CD4-positive, alpha-beta memory T cell (primary cell): ENCODE data around the gene LGALS7. TPM values are rescaled to one million over a fixed set of nuclear protein-coding genes. Genes with fewer than 3 reads are reported as not detected.
A peak's percentile ranks its signal among the peaks of the same experiment; 100 is the strongest.

Source experiments
- CTCF ChIA-PET: fragments of 350-600 bp; sonication (Branson Sonifier 250); formaldehyde crosslinking; loops from one replicate; lab custom pipeline; 2021; ENCODE audit warnings: inconsistent platforms; ENCODE audit not compliant: partially characterized antibody; lab: Charles Lee
- POLR2A ChIA-PET: fragments of 350-600 bp; sonication (Branson Sonifier 250); formaldehyde crosslinking; loops from one replicate; lab custom pipeline; 2021; ENCODE audit not compliant: partially characterized antibody; lab: Charles Lee
- DNase-seq, 5 donors: peaks; one replicate each; pipeline versions ENCODE4 v3.0.0 to v3.0.0-alpha.2; 2020 to 2022; ENCODE audit warnings: mixed read lengths in 1 of 5
- H3K27ac ChIP-seq: one replicate; pipeline ENCODE4 v1.7.0; 2013; ENCODE audit warnings: low read depth, low read length
- H3K27me3 ChIP-seq: 2 replicates; pipeline ENCODE4 v1.7.0; 2013; ENCODE audit warnings: mild to moderate bottlenecking, low read length, moderate library complexity; ENCODE audit not compliant: insufficient read depth
- H3K36me3 ChIP-seq: 2 replicates; pipeline ENCODE4 v1.7.0; 2013; ENCODE audit warnings: mild to moderate bottlenecking, low read length, moderate library complexity; ENCODE audit not compliant: insufficient read depth
- H3K4me1 ChIP-seq: 2 replicates; pipeline ENCODE4 v1.7.0; 2013; ENCODE audit warnings: mild to moderate bottlenecking, low read length, moderate library complexity; ENCODE audit not compliant: insufficient read depth
- H3K4me3 ChIP-seq, 2 donors: one replicate each; pipeline ENCODE4 v1.7.0; 2013; ENCODE audit warnings: low read length in 2 of 2, mild to moderate bottlenecking in 1 of 2
- H3K9me3 ChIP-seq, 2 donors: one replicate each; pipeline ENCODE4 v1.7.0; 2013; ENCODE audit warnings: low read length in 2 of 2, control low read depth in 1 of 2; ENCODE audit not compliant: control insufficient read depth in 1 of 2
- H3K27ac Mint-ChIP-seq, 7 donors: one replicate each; pipeline ENCODE4 v1.8.0; 2020 to 2021; ENCODE audit warnings: mixed read lengths in 7 of 7, mild to moderate bottlenecking in 6 of 7, inconsistent platforms in 3 of 7, moderate library complexity in 3 of 7
- H3K27me3 Mint-ChIP-seq, 2 donors: one replicate each; pipeline ENCODE4 v1.8.0; 2020 to 2021; ENCODE audit warnings: mixed read lengths in 2 of 2
- H3K36me3 Mint-ChIP-seq, 2 donors: one replicate each; pipeline ENCODE4 v1.8.0; 2020 to 2021; ENCODE audit warnings: mixed read lengths in 2 of 2, inconsistent platforms in 1 of 2, mild to moderate bottlenecking in 1 of 2
- H3K4me1 Mint-ChIP-seq, 4 donors: one replicate each; pipeline ENCODE4 v1.8.0; 2020 to 2021; ENCODE audit warnings: mixed read lengths in 4 of 4, mild to moderate bottlenecking in 1 of 4
- H3K4me3 Mint-ChIP-seq, 8 donors: one replicate each; pipeline ENCODE4 v1.8.0; 2020 to 2021; ENCODE audit warnings: mixed read lengths in 8 of 8, mild to moderate bottlenecking in 7 of 8, moderate library complexity in 6 of 8, inconsistent platforms in 3 of 8
- H3K9me3 Mint-ChIP-seq, 8 donors: one replicate each; pipeline ENCODE4 v1.8.0; 2020 to 2021; ENCODE audit warnings: mixed read lengths in 8 of 8, mild to moderate bottlenecking in 5 of 8, inconsistent platforms in 3 of 8, moderate library complexity in 1 of 8
- intact Hi-C: fragments of 100-400 bp; cut with micrococcal nuclease; formaldehyde crosslinking; loops from one replicate; pipeline ENCODE4 v1.15.1; 2023
- polyA plus RNA-seq, 2 donors: library from polyadenylated mRNA; unstranded; fragments of 300-500 nt; fragmentation: Illumina TruSeq; gene quantifications; one replicate each; pipeline ENCODE4 v1.2.3, GENCODE V29; 2021
- total RNA-seq, 2 experiments: library from RNA; stranded (reverse); gene quantifications; one replicate each; pipeline ENCODE4 v1.2.3, GENCODE V29; 2021

The LGALS7 gene
- total and polyA plus RNA-seq, 4 experiments from 2014 or later, result not detected

DNA sequence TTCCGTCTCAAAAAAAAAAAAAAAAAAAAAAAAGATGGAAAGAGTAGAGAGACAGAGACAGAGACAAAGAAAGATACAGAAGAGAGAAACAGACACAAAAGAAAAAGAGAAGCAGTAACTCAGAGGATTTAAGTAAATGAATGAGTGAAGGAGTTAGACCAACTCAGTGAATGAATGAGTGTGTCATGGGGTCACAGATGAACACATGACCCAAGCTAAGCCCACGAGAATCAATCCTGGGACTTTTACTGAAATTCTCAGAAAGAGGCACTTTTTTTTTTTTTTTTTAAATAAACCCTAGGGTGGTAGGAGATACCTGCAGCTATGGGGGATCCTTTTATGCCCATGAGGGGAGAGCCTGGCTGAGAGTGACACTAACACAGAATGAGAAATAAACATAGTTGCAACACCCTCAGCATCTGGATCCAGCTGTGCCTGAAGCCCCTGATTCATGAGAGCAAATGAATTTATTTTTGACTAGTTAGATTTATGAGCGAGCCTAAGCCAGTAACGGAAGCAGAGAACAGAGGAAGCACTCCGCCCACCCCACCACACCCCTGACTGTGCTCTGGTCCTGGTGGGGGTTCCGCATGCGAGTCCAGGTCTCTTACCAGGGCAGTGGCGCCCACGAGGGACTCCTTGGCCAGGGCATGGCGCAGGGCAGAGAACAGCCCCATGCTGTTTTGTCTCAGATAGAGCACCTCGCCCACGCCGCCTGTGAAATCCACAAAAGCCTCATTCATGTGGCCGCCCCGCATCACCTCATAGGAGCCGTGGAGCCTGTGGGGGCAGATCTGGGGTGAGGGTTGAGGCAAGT, 33.7 kb downstream of the LGALS7 start:
- peaks cover 0 to 2% of the 10 kb centered on the region in 2 donors for H3K27me3 Mint-ChIP-seq
- Histone ChIP-seq H3K4me1 (peaks cover 44% of the 10 kb centered on the region), H3K4me3 (no peak overlapping the region), H3K27ac (no peak overlapping the region), H3K27me3 (no peaks in the 10 kb centered on the region), H3K36me3 (no peaks in the 10 kb centered on the region), H3K9me3 (no peaks in the 10 kb centered on the region)
- peaks cover 16 to 37% (median 26%) of the 10 kb centered on the region in 4 donors for H3K4me1 Mint-ChIP-seq
- intact Hi-C loops, result no loop called here
- no peaks in the 10 kb centered on the region for H3K9me3 Mint-ChIP-seq
- no peak for DNase-seq
- POLR2A ChIA-PET, result interaction anchor here (0.7 to 0.9 kb wide), 2 partner anchors 60 to 130 kb away, joined by 3 to 5 read pairs; no protein-coding TSS in a partner anchor
- H3K4me3 Mint-ChIP-seq, result peak overlapping the region in 6 of 8 donors; percentile 13 to 73 (median 46)
- H3K27ac Mint-ChIP-seq, result peak overlapping the region in 4 of 7 donors; percentile 29 to 66 (median 58)
- H3K36me3 Mint-ChIP-seq, result no peaks in the 10 kb centered on the region
- CTCF ChIA-PET, result interaction anchor here (1.0 to 1.5 kb wide), 3 partner anchors 30 to 191 kb away, joined by 3 to 5 read pairs (median 4); partner anchors contain the start of genes MRPS12 and SARS2

DNA sequence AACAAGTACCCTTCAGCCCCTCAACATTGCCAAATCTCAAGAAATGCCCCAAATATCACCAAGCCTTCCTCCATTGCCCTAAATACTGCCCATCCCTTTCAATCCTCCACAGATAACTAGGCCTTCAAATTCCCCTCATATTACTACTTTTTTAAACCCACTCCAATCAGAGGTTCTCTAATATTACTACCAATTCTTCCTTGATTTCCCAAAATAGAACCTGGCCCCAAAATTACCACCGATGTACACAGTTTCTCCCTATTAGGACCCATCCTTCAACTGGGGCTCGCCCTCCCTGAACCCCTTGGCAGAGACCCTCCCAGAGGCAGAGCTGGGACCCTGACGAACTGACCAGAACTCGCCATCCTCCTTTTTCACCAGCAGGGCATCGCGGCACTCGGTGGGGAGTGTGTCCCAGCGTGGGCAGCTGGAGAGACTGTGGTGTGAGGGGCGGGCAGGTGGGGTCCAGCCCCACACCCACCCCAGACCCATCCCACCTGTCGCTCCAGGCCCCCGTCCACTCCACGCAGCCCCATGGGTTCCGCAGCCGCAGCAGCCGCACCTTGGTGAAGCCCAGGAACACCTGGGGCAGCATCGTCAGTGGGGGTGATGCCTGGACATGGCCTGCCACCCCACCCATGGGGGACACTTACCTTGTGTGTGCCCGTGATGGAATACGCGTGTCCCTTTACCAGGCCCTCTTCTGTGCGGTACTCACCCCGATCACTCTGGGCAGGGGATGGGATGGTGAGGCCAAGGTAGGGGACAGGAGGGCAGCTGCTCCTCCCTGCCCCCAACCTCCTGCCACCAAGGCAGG, 35.2 kb downstream of the LGALS7 start:
- Histone ChIP-seq H3K27me3 (no peaks in the 10 kb centered on the region), H3K4me3 (no peak overlapping the region), H3K27ac (no peak overlapping the region), H3K9me3 (no peaks in the 10 kb centered on the region), H3K36me3 (no peaks in the 10 kb centered on the region), H3K4me1 (peaks cover 57% of the 10 kb centered on the region)
- Mint-ChIP-seq H3K4me1 (peaks cover 24 to 53% (median 37%) of the 10 kb centered on the region in 4 donors), H3K27ac (peak overlapping the region; percentile 9 to 95 (median 75)), H3K27me3 (peaks cover 0 to 2% of the 10 kb centered on the region in 2 donors), H3K36me3 (no peaks in the 10 kb centered on the region), H3K4me3 (peak overlapping the region; percentile 44 to 73 (median 64)), H3K9me3 (no peaks in the 10 kb centered on the region)
- intact Hi-C loops, result no loop called here
- no peak for DNase-seq
- CTCF ChIA-PET, result interaction anchor here (0.6 to 1.5 kb wide), 2 partner anchors 31 to 65 kb away, joined by 4 to 5 read pairs; no protein-coding TSS in a partner anchor
- POLR2A ChIA-PET, result interaction anchor here (0.9 kb wide), 1 partner anchor 132 kb away, joined by 5 read pairs; no protein-coding TSS in a partner anchor

DNA sequence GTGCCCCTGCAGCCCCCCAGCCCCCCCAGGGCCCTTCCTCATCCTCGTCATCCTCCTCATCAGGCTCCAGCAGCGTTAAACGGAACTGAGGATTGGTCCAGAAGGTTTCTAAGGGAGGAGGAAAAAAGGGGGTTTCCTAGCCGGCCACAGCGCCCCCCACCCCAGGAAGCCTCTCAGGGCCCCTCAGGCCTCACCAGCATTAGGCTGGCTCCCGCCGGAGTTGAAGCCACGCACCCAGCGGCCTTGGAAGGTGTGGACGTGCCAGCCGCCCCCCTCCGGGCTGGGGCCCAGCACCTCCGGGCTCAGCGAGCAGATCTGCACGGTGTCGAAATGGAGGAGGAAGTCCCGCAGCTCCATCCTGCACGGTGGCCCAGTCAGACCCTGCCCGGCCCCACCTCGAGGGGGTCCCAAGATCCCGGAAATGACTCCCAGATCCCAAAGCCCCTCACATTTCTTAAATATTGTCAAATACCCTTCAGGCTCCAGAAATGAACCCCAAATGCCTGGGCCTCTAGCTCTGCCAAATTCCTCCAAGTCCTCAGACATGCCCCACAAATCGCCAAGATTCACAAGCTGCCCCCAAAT, 35.9 kb downstream of the LGALS7 start:
- CTCF ChIA-PET, result interaction anchor here (0.6 to 1.0 kb wide), 2 partner anchors 32 to 66 kb away, joined by 3 to 4 read pairs; no protein-coding TSS in a partner anchor
- Histone ChIP-seq H3K9me3 (no peaks in the 10 kb centered on the region), H3K27me3 (no peaks in the 10 kb centered on the region), H3K27ac (no peak overlapping the region), H3K4me3 (no peak overlapping the region), H3K36me3 (no peaks in the 10 kb centered on the region), H3K4me1 (peaks cover 57% of the 10 kb centered on the region)
- peak overlapping the region; percentile 44 to 73 (median 64) for H3K4me3 Mint-ChIP-seq
- intact Hi-C loops, result no loop called here
- H3K4me1 Mint-ChIP-seq, result peaks cover 24 to 60% (median 41%) of the 10 kb centered on the region in 4 donors
- no peak for DNase-seq
- no peaks in the 10 kb centered on the region for H3K9me3 Mint-ChIP-seq
- H3K27me3 Mint-ChIP-seq, result peaks cover 0 to 2% of the 10 kb centered on the region in 2 donors
- peaks cover 0 to 5% of the 10 kb centered on the region in 2 donors for H3K36me3 Mint-ChIP-seq
- H3K27ac Mint-ChIP-seq, result peak overlapping the region; percentile 9 to 95 (median 65)
- POLR2A ChIA-PET, result interaction anchor here (1.1 to 1.3 kb wide), 2 partner anchors 32 to 112 kb away, joined by 3 to 5 read pairs; no protein-coding TSS in a partner anchor

DNA sequence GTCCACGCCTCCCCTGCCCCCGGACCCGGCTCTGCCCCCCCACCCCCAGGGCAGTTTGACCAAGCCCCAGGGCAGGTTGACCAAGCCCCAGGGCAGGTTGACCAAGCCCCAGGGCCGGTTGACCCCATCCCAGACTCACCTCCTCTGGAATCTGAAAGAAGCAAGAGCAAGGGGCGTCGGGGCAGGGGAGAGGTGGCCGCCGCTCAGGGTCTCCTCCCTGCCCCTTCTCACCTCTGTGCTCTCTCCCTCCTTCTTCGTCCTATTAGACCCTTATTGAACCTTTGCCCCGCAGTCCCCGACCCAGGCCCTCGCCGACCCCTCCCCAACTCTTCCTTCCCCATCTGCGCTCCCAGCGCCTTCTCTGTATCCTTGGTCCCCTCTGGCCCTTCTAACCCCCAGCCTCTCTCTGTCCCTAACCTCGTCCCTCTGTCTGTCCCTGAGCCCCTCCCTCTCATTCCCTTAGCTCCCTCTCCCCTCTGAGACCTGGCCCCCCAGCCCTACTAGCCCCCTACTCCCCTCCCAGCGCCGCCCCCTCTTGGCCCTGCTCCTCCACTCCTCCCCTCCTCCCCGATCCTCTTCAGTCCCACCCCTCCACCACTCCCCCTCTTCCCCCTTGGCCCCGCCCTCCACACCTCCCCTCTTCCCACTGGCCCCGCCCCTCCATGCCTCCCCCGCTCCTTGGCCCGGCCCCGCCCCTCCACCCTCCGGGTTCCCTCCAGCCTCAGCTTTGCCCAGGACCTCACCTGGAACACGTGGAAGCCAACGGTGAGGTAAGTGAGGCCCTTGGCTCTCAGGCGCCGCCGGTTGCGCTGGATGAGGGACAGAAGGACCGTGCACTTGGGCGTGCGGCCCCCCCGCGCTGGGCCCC, 36.7 kb downstream of the LGALS7 start:
- ChIA-PET CTCF (interaction anchor here (1.0 kb wide), 1 partner anchor 33 kb away, joined by 3 read pairs; no protein-coding TSS in a partner anchor), POLR2A (interaction anchor here (1.1 to 1.3 kb wide), 2 partner anchors 33 to 112 kb away, joined by 3 to 5 read pairs; no protein-coding TSS in a partner anchor)
- Histone ChIP-seq H3K36me3 (no peaks in the 10 kb centered on the region), H3K4me3 (peak overlapping the region in 1 of 2 donors; percentile 14), H3K27me3 (no peaks in the 10 kb centered on the region), H3K27ac (peak overlapping the region; percentile 30), H3K9me3 (no peaks in the 10 kb centered on the region), H3K4me1 (peaks cover 57% of the 10 kb centered on the region)
- peaks cover 24 to 65% (median 42%) of the 10 kb centered on the region in 4 donors for H3K4me1 Mint-ChIP-seq
- peak overlapping the region in 6 of 7 donors; percentile 6 to 87 (median 56) for H3K27ac Mint-ChIP-seq
- peak overlapping the region; percentile 41 to 77 (median 60) for H3K4me3 Mint-ChIP-seq
- peaks cover 0 to 2% of the 10 kb centered on the region in 2 donors for H3K27me3 Mint-ChIP-seq
- H3K9me3 Mint-ChIP-seq, result no peaks in the 10 kb centered on the region
- H3K36me3 Mint-ChIP-seq, result peaks cover 0 to 7% of the 10 kb centered on the region in 2 donors
- intact Hi-C loops, result no loop called here
- DNase-seq, result peak; percentile 42 to 76 (median 54)

DNA sequence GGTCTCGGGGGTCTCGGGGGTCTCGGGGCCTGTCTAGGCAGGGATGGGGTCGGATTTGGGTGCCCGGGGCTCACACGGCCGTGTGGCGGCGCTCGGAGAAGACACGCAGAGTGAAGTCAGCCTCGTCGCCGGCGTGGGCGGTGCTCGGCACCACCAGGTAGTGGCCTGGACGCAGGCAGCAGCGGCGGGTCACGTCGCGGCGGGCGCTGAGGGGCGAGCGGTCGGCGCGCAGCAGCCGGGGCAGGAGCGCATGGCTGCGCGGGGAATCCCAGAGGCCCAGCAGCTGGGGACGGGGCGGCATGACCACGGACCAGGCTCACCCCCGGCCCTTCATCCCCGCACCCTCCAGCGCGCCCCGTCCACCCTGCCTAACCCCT, 37.3 kb downstream of the LGALS7 start:
- Histone ChIP-seq H3K36me3 (no peaks in the 10 kb centered on the region), H3K27ac (peak overlapping the region; percentile 30), H3K4me3 (peak overlapping the region in 1 of 2 donors; percentile 14), H3K4me1 (peaks cover 57% of the 10 kb centered on the region), H3K9me3 (no peaks in the 10 kb centered on the region), H3K27me3 (no peaks in the 10 kb centered on the region)
- ChIA-PET POLR2A (interaction anchor here (1.1 to 2.2 kb wide), 5 partner anchors 33 to 348 kb away, joined by 3 to 13 read pairs (median 5); partner anchors contain the start of genes EIF3K and GGN), CTCF (interaction anchor here (1.0 to 2.0 kb wide), 2 partner anchors 33 to 151 kb away, joined by 3 to 12 read pairs; no protein-coding TSS in a partner anchor)
- Mint-ChIP-seq H3K27me3 (peaks cover 0 to 2% of the 10 kb centered on the region in 2 donors), H3K27ac (peak overlapping the region in 4 of 7 donors; percentile 30 to 88 (median 74)), H3K36me3 (peaks cover 0 to 9% of the 10 kb centered on the region in 2 donors), H3K4me1 (peaks cover 24 to 69% (median 42%) of the 10 kb centered on the region in 4 donors), H3K4me3 (peak overlapping the region; percentile 27 to 77 (median 60)), H3K9me3 (no peaks in the 10 kb centered on the region)
- DNase-seq, result peak; percentile 57 to 80 (median 59)
- intact Hi-C loops, result no loop called here
